ENCODE measurements around the gene DAPK1.

DNA sequence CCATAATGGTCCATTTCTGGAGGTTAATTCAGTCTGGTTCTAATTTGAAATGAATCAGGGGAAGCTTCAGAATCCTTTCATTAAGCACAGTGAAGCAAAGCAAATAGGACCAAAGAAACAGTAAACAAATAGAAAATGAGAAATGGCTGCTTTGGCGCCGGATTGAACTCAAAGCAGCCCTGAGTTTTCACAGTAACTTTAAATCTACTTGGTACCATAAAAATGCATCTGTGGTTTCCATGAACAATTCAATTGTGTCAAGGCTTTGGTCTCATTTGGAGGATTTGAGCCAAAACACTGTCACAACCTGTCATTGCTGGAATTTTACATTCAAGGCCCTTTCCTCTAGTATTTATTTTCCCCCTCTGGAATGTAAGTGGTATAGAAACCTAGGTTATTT, 25.9 kb upstream of the DAPK1 start:
- TF ChIP-seq RFX5 (IDR thresholded peaks at IDR 0.05) (no peak), CEBPB (IDR thresholded peaks at IDR 0.05) (no peak), FOSL2 (IDR thresholded peaks at IDR 0.05) (no peak), FOSL2 (CRISPR knock-in tag; IDR thresholded peaks at IDR 0.05) (no peak)

All from A549 (cell line).